ENCODE results near the gene RBM38.

GRCh38 chr20:57390604-57391438, at the start of gene RBM38:
- no peak for TF ChIP-seq ADNP (CRISPR knock-in tag; IDR thresholded peaks at IDR 0.05)
- peak; percentile 16; the same call in 1 of the 2 replicates for TF ChIP-seq FOSL2 (CRISPR knock-in tag; IDR thresholded peaks at IDR 0.05)
- TF ChIP-seq ARID4A (CRISPR knock-in tag; IDR thresholded peaks at IDR 0.05; ENCODE audit: borderline replicate concordance): 0 out of 2 replicates have a peak, but pooled peaks have one; percentile 16
- no peak for TF ChIP-seq ZNF12 (CRISPR knock-in tag; IDR thresholded peaks at IDR 0.05)
